ENCODE results near the gene GPR152. TPM values are rescaled to one million over a fixed set of nuclear protein-coding genes. Genes with fewer than 3 reads are reported as not detected.

The GPR152 gene
- total RNA-seq, 1 donor from 2014 or later: not detected

GRCh38 chr11:67453816-67454732 is 1.5 kb upstream of the GPR152 start:
- no peak overlapping the region for H3K27ac ChIP-seq (ENCODE audit: low read depth, low read length)
- H3K9ac ChIP-seq (ENCODE audit: low read depth in 1 of 3, low read length in 3 of 3): no peak overlapping the region
- no peak overlapping the region for H3K4me3 ChIP-seq (ENCODE audit: low read length in 3 of 3)
- H3K4me1 ChIP-seq (ENCODE audit: control insufficient read depth in 3 of 3, insufficient read depth in 3 of 3, low read length in 3 of 3): peaks cover 0 to 8% (median 7%) of the 10 kb centered on the region in 3 donors
- peaks cover 0 to 6% (median 0%) of the 10 kb centered on the region in 3 donors for H3K27me3 ChIP-seq (ENCODE audit: control insufficient read depth in 3 of 3, insufficient read depth in 3 of 3, low read length in 3 of 3)
- no peaks in the 10 kb centered on the region for H3K36me3 ChIP-seq (ENCODE audit: control insufficient read depth in 3 of 3, insufficient read depth in 3 of 3, low read length in 3 of 3)
- no peaks in the 10 kb centered on the region for H3K9me3 ChIP-seq (ENCODE audit: control insufficient read depth in 3 of 3, low read length in 3 of 3)

GRCh38 chr11:67451658-67451976 is 912 bp downstream of the GPR152 start:
- Histone ChIP-seq H3K9me3 (ENCODE audit: control insufficient read depth in 3 of 3, low read length in 3 of 3) (no peaks in the 10 kb centered on the region), H3K27ac (ENCODE audit: low read depth, low read length) (no peak overlapping the region), H3K4me1 (ENCODE audit: control insufficient read depth in 3 of 3, insufficient read depth in 3 of 3, low read length in 3 of 3) (peaks cover 0 to 8% (median 7%) of the 10 kb centered on the region in 3 donors), H3K27me3 (ENCODE audit: control insufficient read depth in 3 of 3, insufficient read depth in 3 of 3, low read length in 3 of 3) (peaks cover 0 to 6% (median 4%) of the 10 kb centered on the region in 3 donors), H3K36me3 (ENCODE audit: control insufficient read depth in 3 of 3, insufficient read depth in 3 of 3, low read length in 3 of 3) (no peaks in the 10 kb centered on the region), H3K4me3 (ENCODE audit: low read length in 3 of 3) (no peak overlapping the region), H3K9ac (ENCODE audit: low read depth in 1 of 3, low read length in 3 of 3) (no peak overlapping the region)

- Histone ChIP-seq H3K27ac (ENCODE audit: low read depth, low read length) (no peak overlapping the region), H3K36me3 (ENCODE audit: control insufficient read depth in 3 of 3, insufficient read depth in 3 of 3, low read length in 3 of 3) (no peaks in the 10 kb centered on the region), H3K4me3 (ENCODE audit: low read length in 3 of 3) (no peak overlapping the region), H3K9ac (ENCODE audit: low read depth in 1 of 3, low read length in 3 of 3) (no peak overlapping the region), H3K27me3 (ENCODE audit: control insufficient read depth in 3 of 3, insufficient read depth in 3 of 3, low read length in 3 of 3) (peaks cover 0 to 6% (median 4%) of the 10 kb centered on the region in 3 donors), H3K9me3 (ENCODE audit: control insufficient read depth in 3 of 3, low read length in 3 of 3) (no peaks in the 10 kb centered on the region), H3K4me1 (ENCODE audit: control insufficient read depth in 3 of 3, insufficient read depth in 3 of 3, low read length in 3 of 3) (peaks cover 0 to 8% (median 7%) of the 10 kb centered on the region in 3 donors)
These were observed 1.5 kb downstream of the GPR152 start for GRCh38 chr11:67450796-67451657.

GRCh38 chr11:67449116-67449844 is 3.2 kb downstream of the GPR152 start:
- H3K4me1 ChIP-seq (ENCODE audit: control insufficient read depth in 3 of 3, insufficient read depth in 3 of 3, low read length in 3 of 3): peaks cover 0 to 8% (median 7%) of the 10 kb centered on the region in 3 donors

GRCh38 chr11:67448220-67448609 is 4.3 kb downstream of the GPR152 start:
- no peaks in the 10 kb centered on the region for H3K36me3 ChIP-seq (ENCODE audit: control insufficient read depth in 3 of 3, insufficient read depth in 3 of 3, low read length in 3 of 3)
- no peaks in the 10 kb centered on the region for H3K9me3 ChIP-seq (ENCODE audit: control insufficient read depth in 3 of 3, low read length in 3 of 3)
- no peak overlapping the region for H3K9ac ChIP-seq (ENCODE audit: low read depth in 1 of 3, low read length in 3 of 3)
- peaks cover 0 to 8% (median 7%) of the 10 kb centered on the region in 3 donors for H3K4me1 ChIP-seq (ENCODE audit: control insufficient read depth in 3 of 3, insufficient read depth in 3 of 3, low read length in 3 of 3)
- no peak overlapping the region for H3K4me3 ChIP-seq (ENCODE audit: low read length in 3 of 3)
- no peak overlapping the region for H3K27ac ChIP-seq (ENCODE audit: low read depth, low read length)
- H3K27me3 ChIP-seq (ENCODE audit: control insufficient read depth in 3 of 3, insufficient read depth in 3 of 3, low read length in 3 of 3): peaks cover 0 to 4% (median 0%) of the 10 kb centered on the region in 3 donors

More at GRCh38 chr11:67449116-67449844, 3.2 kb downstream of the GPR152 start:
- Histone ChIP-seq H3K9ac (ENCODE audit: low read depth in 1 of 3, low read length in 3 of 3) (no peak overlapping the region), H3K27ac (ENCODE audit: low read depth, low read length) (no peak overlapping the region), H3K27me3 (ENCODE audit: control insufficient read depth in 3 of 3, insufficient read depth in 3 of 3, low read length in 3 of 3) (peaks cover 0 to 4% (median 0%) of the 10 kb centered on the region in 3 donors), H3K36me3 (ENCODE audit: control insufficient read depth in 3 of 3, insufficient read depth in 3 of 3, low read length in 3 of 3) (no peaks in the 10 kb centered on the region), H3K4me3 (ENCODE audit: low read length in 3 of 3) (no peak overlapping the region), H3K9me3 (ENCODE audit: control insufficient read depth in 3 of 3, low read length in 3 of 3) (no peaks in the 10 kb centered on the region)

- H3K27ac ChIP-seq (ENCODE audit: low read depth, low read length): no peak overlapping the region
- H3K4me1 ChIP-seq (ENCODE audit: control insufficient read depth in 3 of 3, insufficient read depth in 3 of 3, low read length in 3 of 3): peaks cover 13 to 22% (median 16%) of the 10 kb centered on the region in 3 donors
- no peaks in the 10 kb centered on the region for H3K9me3 ChIP-seq (ENCODE audit: control insufficient read depth in 3 of 3, low read length in 3 of 3)
These were observed 7.0 kb downstream of the GPR152 start for GRCh38 chr11:67445515-67445914.

GRCh38 chr11:67442504-67443404 is 9.8 kb downstream of the GPR152 start:
- Histone ChIP-seq H3K27me3 (ENCODE audit: control insufficient read depth in 3 of 3, insufficient read depth in 3 of 3, low read length in 3 of 3) (no peaks in the 10 kb centered on the region), H3K36me3 (ENCODE audit: control insufficient read depth in 3 of 3, insufficient read depth in 3 of 3, low read length in 3 of 3) (peaks cover 4 to 12% (median 5%) of the 10 kb centered on the region in 3 donors), H3K4me3 (ENCODE audit: low read length in 3 of 3) (peak overlapping the region; percentile 62 to 80 (median 71)), H3K27ac (ENCODE audit: low read depth, low read length) (peak overlapping the region; percentile 80), H3K9ac (ENCODE audit: low read depth in 1 of 3, low read length in 3 of 3) (peak overlapping the region; percentile 74 to 84 (median 76)), H3K4me1 (ENCODE audit: control insufficient read depth in 3 of 3, insufficient read depth in 3 of 3, low read length in 3 of 3) (peaks cover 25 to 38% (median 28%) of the 10 kb centered on the region in 3 donors), H3K9me3 (ENCODE audit: control insufficient read depth in 3 of 3, low read length in 3 of 3) (no peaks in the 10 kb centered on the region)

More at GRCh38 chr11:67445515-67445914, 7.0 kb downstream of the GPR152 start:
- Histone ChIP-seq H3K36me3 (ENCODE audit: control insufficient read depth in 3 of 3, insufficient read depth in 3 of 3, low read length in 3 of 3) (peaks cover 0 to 7% (median 4%) of the 10 kb centered on the region in 3 donors), H3K4me3 (ENCODE audit: low read length in 3 of 3) (no peak overlapping the region), H3K27me3 (ENCODE audit: control insufficient read depth in 3 of 3, insufficient read depth in 3 of 3, low read length in 3 of 3) (peaks cover 0 to 4% (median 0%) of the 10 kb centered on the region in 3 donors), H3K9ac (ENCODE audit: low read depth in 1 of 3, low read length in 3 of 3) (no peak overlapping the region)

- H3K9me3 ChIP-seq (ENCODE audit: control insufficient read depth in 3 of 3, low read length in 3 of 3): no peaks in the 10 kb centered on the region
- no peak overlapping the region for H3K4me3 ChIP-seq (ENCODE audit: low read length in 3 of 3)
- peaks cover 25 to 38% (median 28%) of the 10 kb centered on the region in 3 donors for H3K4me1 ChIP-seq (ENCODE audit: control insufficient read depth in 3 of 3, insufficient read depth in 3 of 3, low read length in 3 of 3)
- peaks cover 4 to 12% (median 5%) of the 10 kb centered on the region in 3 donors for H3K36me3 ChIP-seq (ENCODE audit: control insufficient read depth in 3 of 3, insufficient read depth in 3 of 3, low read length in 3 of 3)
- H3K27ac ChIP-seq (ENCODE audit: low read depth, low read length): no peak overlapping the region
- H3K27me3 ChIP-seq (ENCODE audit: control insufficient read depth in 3 of 3, insufficient read depth in 3 of 3, low read length in 3 of 3): no peaks in the 10 kb centered on the region
- H3K9ac ChIP-seq (ENCODE audit: low read depth in 1 of 3, low read length in 3 of 3): no peak overlapping the region
These were observed 10.7 kb downstream of the GPR152 start for GRCh38 chr11:67441731-67442351.
